HT-29 (cell line): ENCODE measurements around the gene KRTAP1-3. TPM values are rescaled to one million over a fixed set of nuclear protein-coding genes. Genes with fewer than 3 reads are reported as not detected.
"Not testable (repeated sequence)": the region's sequence is repeated elsewhere in the genome, so short reads cannot be mapped to it uniquely, and the experiment has no call there.

ENCODE experiments used
- DNase-seq: peaks from one replicate; pipeline ENCODE4 v3.0.0-alpha.2; 2015; ENCODE audit warnings: low spot score
- total RNA-seq: library from RNA; depleted of rRNA; stranded (reverse); fragments of >200 nt; shearing (Covaris generic); gene quantifications from 2 replicates; pipeline ENCODE4 v1.2.3, GENCODE V29; 2014; rRNA removed

Gene KRTAP1-3
- total RNA-seq: not detected in 2 replicates

GRCh38 chr17:41034346-41034935 is at the start of gene KRTAP1-3:
TSS of gene KRTAP1-3 (minus strand) at chr17:41034874. CDS start at chr17:41034821, 53 bp downstream.
- not testable (repeated sequence) for DNase-seq

GRCh38 chr17:41084100-41084856 is 49.6 kb upstream of the KRTAP1-3 start, which contains the start of gene KRTAP4-7:
TSS of gene KRTAP4-7 (plus strand) at chr17:41084150. CDS start at chr17:41084207, 57 bp downstream.
- not testable (repeated sequence) for DNase-seq

GRCh38 chr17:41083427-41083826 is 48.8 kb upstream of the KRTAP1-3 start:
- peak; percentile 15 for DNase-seq

- DNase-seq: no peak
These were observed 48.0 kb upstream of the KRTAP1-3 start for GRCh38 chr17:41082626-41083025.

GRCh38 chr17:41076788-41077187 is 42.1 kb upstream of the KRTAP1-3 start:
- DNase-seq: no peak

GRCh38 chr17:41073676-41074075 is 39.0 kb upstream of the KRTAP1-3 start:
- no peak for DNase-seq

GRCh38 chr17:41071606-41072360 is 37.1 kb upstream of the KRTAP1-3 start:
- DNase-seq: peak; percentile 16

- no peak for DNase-seq
These were observed 34.4 kb upstream of the KRTAP1-3 start for GRCh38 chr17:41069031-41069430.

- no peak for DNase-seq
These were observed 32.6 kb upstream of the KRTAP1-3 start for GRCh38 chr17:41067281-41067680.

- no peak for DNase-seq
These were observed 31.4 kb upstream of the KRTAP1-3 start, which contains the start of gene KRTAP2-4 for GRCh38 chr17:41065829-41066624. TSS of gene KRTAP2-4 (minus strand) at chr17:41065879. CDS start at chr17:41065845, 34 bp downstream.

GRCh38 chr17:41065016-41065689 is 30.5 kb upstream of the KRTAP1-3 start:
- DNase-seq: not testable (repeated sequence)

GRCh38 chr17:41064301-41064700 is 29.6 kb upstream of the KRTAP1-3 start:
- no peak for DNase-seq

GRCh38 chr17:41063449-41063848 is 28.8 kb upstream of the KRTAP1-3 start:
- DNase-seq: no peak

GRCh38 chr17:41061964-41062363 is 27.3 kb upstream of the KRTAP1-3 start:
- DNase-seq: no peak

- no peak for DNase-seq
These were observed 25.5 kb upstream of the KRTAP1-3 start, which contains the start of gene KRTAP2-3 for GRCh38 chr17:41060052-41060604. TSS of gene KRTAP2-3 (minus strand) at chr17:41060114. CDS start at chr17:41060050, 64 bp downstream.

- not testable (repeated sequence) for DNase-seq
These were observed 24.8 kb upstream of the KRTAP1-3 start for GRCh38 chr17:41059276-41060051.

GRCh38 chr17:41058741-41059140 is 24.1 kb upstream of the KRTAP1-3 start:
- DNase-seq: no peak

- no peak for DNase-seq
These were observed 22.9 kb upstream of the KRTAP1-3 start for GRCh38 chr17:41057547-41057946.

GRCh38 chr17:41055130-41055529 is 20.5 kb upstream of the KRTAP1-3 start, which contains the start of gene KRTAP2-2:
TSS of gene KRTAP2-2 (minus strand) at chr17:41055230. CDS start at chr17:41055211, 19 bp downstream.
- not testable (repeated sequence) for DNase-seq
